Keratinocyte (primary cell): Measurements from ENCODE around the gene SLC9A2. TPM values are rescaled to one million over a fixed set of nuclear protein-coding genes. Genes with fewer than 3 reads are reported as not detected.

Source experiments
- DNase-seq: peaks from one replicate; pipeline ENCODE4 v3.0.0-alpha.2; 2011; ENCODE audit warnings: low read depth, missing footprints, low spot score
- FAIRE-seq: peaks from 2 replicates; lab custom pipeline; 2011; peaks lifted over from hg19 to GRCh38; lab: Jason Lieb, UNC
- H2AFZ ChIP-seq: 2 replicates; pipeline ENCODE4 v1.6.0; 2012; ENCODE audit warnings: low read length, control low read depth, inconsistent platforms; ENCODE audit not compliant: control insufficient read depth
- H3K27ac ChIP-seq: 2 replicates; pipeline ENCODE4 v1.5.1; 2011; ENCODE audit warnings: low read length; ENCODE audit not compliant: control insufficient read depth, insufficient read depth
- H3K27me3 ChIP-seq: 3 replicates; pipeline ENCODE4 v1.6.0; 2011; ENCODE audit warnings: low read length; ENCODE audit not compliant: control insufficient read depth, insufficient read depth; ENCODE audit errors: extremely low read depth
- H3K36me3 ChIP-seq, 2 experiments: 2 replicates in 1 of 2; 3 replicates in 1 of 2; pipeline ENCODE4 v1.5.1; 2011; ENCODE audit warnings: low read length in 2 of 2, mild to moderate bottlenecking in 1 of 2; ENCODE audit not compliant: control insufficient read depth in 2 of 2, insufficient read depth in 2 of 2; ENCODE audit errors: extremely low read depth in 1 of 2
- H3K4me1 ChIP-seq: 3 replicates; pipeline ENCODE4 v1.5.1; 2011; ENCODE audit warnings: low read length; ENCODE audit not compliant: control insufficient read depth, insufficient read depth; ENCODE audit errors: extremely low read depth
- H3K4me2 ChIP-seq: 3 replicates; pipeline ENCODE4 v1.6.0; 2011; ENCODE audit warnings: low read depth, low read length; ENCODE audit not compliant: control insufficient read depth, insufficient read depth; ENCODE audit errors: extremely low read depth
- H3K4me3 ChIP-seq, 3 experiments: fragments of 200-600 bp in 1 of 3; sonication (generic) in 1 of 3; 2 replicates in 2 of 3; 3 replicates in 1 of 3; pipeline ENCODE4 v1.5.1; 2011 to 2016; ENCODE audit warnings: low read length in 3 of 3, mild to moderate bottlenecking in 3 of 3, control low read depth in 2 of 3, inconsistent platforms in 1 of 3, low read depth in 1 of 3, mixed read lengths in 1 of 3, mixed run types in 1 of 3, moderate library complexity in 1 of 3; ENCODE audit not compliant: control insufficient read depth in 2 of 3, insufficient read depth in 2 of 3; ENCODE audit errors: extremely low read depth in 1 of 3
- H3K79me2 ChIP-seq: 2 replicates; pipeline ENCODE4 v1.6.0; 2012; ENCODE audit warnings: low read length; ENCODE audit not compliant: control insufficient read depth, insufficient read depth
- H3K9ac ChIP-seq: 3 replicates; pipeline ENCODE4 v1.6.0; 2011; ENCODE audit warnings: low read length; ENCODE audit not compliant: control insufficient read depth, insufficient read depth; ENCODE audit errors: extremely low read depth
- H3K9me1 ChIP-seq: 3 replicates; pipeline ENCODE4 v1.6.0; 2011; ENCODE audit warnings: low read length; ENCODE audit not compliant: control insufficient read depth, insufficient read depth; ENCODE audit errors: extremely low read depth
- H3K9me3 ChIP-seq: 2 replicates; pipeline ENCODE4 v1.5.1; 2012; ENCODE audit warnings: low read depth, low read length; ENCODE audit not compliant: control insufficient read depth
- H4K20me1 ChIP-seq: 3 replicates; pipeline ENCODE4 v1.6.0; 2011; ENCODE audit warnings: low read length; ENCODE audit not compliant: control insufficient read depth, insufficient read depth; ENCODE audit errors: extremely low read depth
- CTCF ChIP-seq, 3 experiments: IDR thresholded peaks in 1 of 3; conservative IDR thresholded peaks in 1 of 3; optimal IDR thresholded peaks in 1 of 3; 2 replicates in 2 of 3; 3 replicates in 1 of 3; pipeline versions ENCODE3 to v1.5.1; 2011; ENCODE audit warnings: low read length in 3 of 3, mild to moderate bottlenecking in 3 of 3, moderate library complexity in 2 of 3, control low read depth in 1 of 3, inconsistent platforms in 1 of 3; ENCODE audit not compliant: insufficient read depth in 2 of 3; ENCODE audit errors: extremely low read depth in 1 of 3
- EZH2 ChIP-seq: IDR thresholded peaks from one replicate; pipeline ENCODE4 v1.6.1; 2012; ENCODE audit warnings: inconsistent platforms, mild to moderate bottlenecking, low read length, moderate library complexity
- dilution Hi-C: fragments of 300-500 bp; cut with MboI; formaldehyde crosslinking; loops from one replicate; pipeline ENCODE4 v1.7.0; 2020; ENCODE audit warnings: low sequenced_read_pairs; ENCODE audit not compliant: extremely low pct_ligation_motif_present
- polyA plus RNA-seq, 5 experiments: library from polyadenylated mRNA; depleted of rRNA in 3 of 5; stranded (reverse) in 3 of 5; stranded (forward) in 1 of 5; unstranded in 1 of 5; fragments of >200 nt; gene quantifications; 1 replicate in 1 of 5; 2 replicates in 3 of 5; 3 replicates in 1 of 5; pipeline versions ENCODE4 v1.2.1 to v1.2.3, GENCODE V29; 2011 to 2012; ENCODE audit warnings: missing spikeins in 2 of 5, low read depth in 1 of 5, low replicate concordance in 1 of 5

Gene SLC9A2
- polyA plus RNA-seq, 1 donor (not counting 4 experiments of a cell fraction or from before 2014, with no cell fraction given) = 0.13 TPM

GRCh38 chr2:102724553-102724952 lies 105.2 kb downstream of the SLC9A2 start:
- TF ChIP-seq EZH2 = no peak
- TF ChIP-seq CTCF (optimal IDR thresholded peaks at IDR 0.05 in 1 of 3, IDR thresholded peaks at IDR 0.05 in 1 of 3, conservative IDR thresholded peaks at IDR 0.05 in 1 of 3; ENCODE audit: extremely low read depth in 1 of 3, insufficient read depth in 2 of 3, low read length in 3 of 3) = no peak
- no peak for DNase-seq
- dilution Hi-C loops = no loop called here

DNA sequence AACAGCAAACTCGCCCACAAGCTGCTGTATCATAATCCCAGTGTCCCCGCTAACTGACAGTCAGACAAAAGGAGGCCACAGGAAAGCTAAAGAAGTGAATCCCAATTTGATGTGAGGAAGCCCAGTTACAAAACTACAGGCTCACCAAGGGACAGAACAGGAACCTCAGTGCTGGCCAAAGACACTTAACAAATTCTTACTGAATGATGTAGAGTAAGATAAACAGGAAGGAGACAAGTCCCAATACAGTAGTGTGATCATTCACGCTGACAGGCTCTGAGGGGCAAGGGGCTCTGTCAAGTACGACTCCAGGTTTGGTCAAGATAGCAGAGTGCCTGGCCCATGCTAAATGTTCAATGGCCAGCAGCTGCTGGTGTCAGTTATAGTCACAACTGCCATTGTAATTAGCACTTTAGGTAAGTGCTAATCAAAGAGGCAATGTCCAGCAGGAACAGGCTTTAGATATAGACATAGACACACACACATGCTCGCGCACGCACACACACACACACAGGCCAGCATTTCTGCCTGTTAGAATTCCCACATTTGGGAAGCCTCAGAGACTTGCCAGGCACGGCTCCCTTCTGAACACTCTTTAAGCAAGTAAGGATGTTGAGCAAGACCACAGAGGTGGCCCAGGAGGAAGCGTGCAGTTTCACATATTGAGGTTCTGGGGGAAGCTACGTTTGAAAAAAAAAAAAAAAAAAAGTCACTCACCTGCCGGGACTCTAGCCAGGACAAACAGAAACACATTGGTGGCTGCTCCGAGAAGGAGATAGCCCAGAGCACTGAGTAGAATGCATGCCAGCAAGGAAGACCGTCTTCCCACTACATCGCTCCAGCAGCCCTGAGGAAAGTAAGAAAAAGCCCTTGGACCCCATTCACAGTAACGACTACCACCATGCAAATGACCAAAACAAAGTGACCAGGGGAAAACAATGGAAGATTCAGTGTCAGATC lies 107.1 kb downstream of the SLC9A2 start:
- H3K4me1 ChIP-seq = no peaks in the 10 kb centered on the region
- no peak for DNase-seq
- no peaks in the 10 kb centered on the region for H3K9me1 ChIP-seq
- TF ChIP-seq CTCF (optimal IDR thresholded peaks at IDR 0.05 in 1 of 3, IDR thresholded peaks at IDR 0.05 in 1 of 3, conservative IDR thresholded peaks at IDR 0.05 in 1 of 3; ENCODE audit: extremely low read depth in 1 of 3, insufficient read depth in 2 of 3, low read length in 3 of 3) (no peak), EZH2 (no peak)
- no peaks in the 10 kb centered on the region for H3K79me2 ChIP-seq
- no peaks in the 10 kb centered on the region for H3K9me3 ChIP-seq
- no peaks in the 10 kb centered on the region for H4K20me1 ChIP-seq
- dilution Hi-C loops = no loop called here
- no peak for FAIRE-seq
- H2AFZ ChIP-seq = no peak overlapping the region
- no peak overlapping the region for H3K9ac ChIP-seq
- no peak overlapping the region for H3K4me3 ChIP-seq
- no peak overlapping the region for H3K4me2 ChIP-seq
- peaks cover 0 to 5% of the 10 kb centered on the region in 2 experiments for H3K36me3 ChIP-seq
- no peak overlapping the region for H3K27ac ChIP-seq
- no peaks in the 10 kb centered on the region for H3K27me3 ChIP-seq

More at GRCh38 chr2:102724553-102724952, 105.2 kb downstream of the SLC9A2 start:
- H3K27me3 ChIP-seq = no peaks in the 10 kb centered on the region
- H3K4me1 ChIP-seq = no peaks in the 10 kb centered on the region
- no peak overlapping the region for H2AFZ ChIP-seq
- no peaks in the 10 kb centered on the region for H3K79me2 ChIP-seq
- no peaks in the 10 kb centered on the region for H3K9me1 ChIP-seq
- FAIRE-seq = no peak
- H3K4me2 ChIP-seq = no peak overlapping the region
- H3K9ac ChIP-seq = no peak overlapping the region
- H3K9me3 ChIP-seq = no peaks in the 10 kb centered on the region
- peaks cover 0 to 5% of the 10 kb centered on the region in 2 experiments for H3K36me3 ChIP-seq
- H3K27ac ChIP-seq = no peak overlapping the region
- H4K20me1 ChIP-seq = no peaks in the 10 kb centered on the region
- H3K4me3 ChIP-seq = no peak overlapping the region
